IPS-11a (cell line): ENCODE data around the gene CTNNBL1.

Experiments
- H3K4me3 ChIP-seq: one replicate; pipeline ENCODE4 v1.5.1; 2013; ENCODE audit warnings: low read depth, low read length, control low read depth

The CTNNBL1 gene

GRCh38 chr20:37875460-37876175 lies 181.8 kb downstream of the CTNNBL1 start:
- H3K4me3 ChIP-seq: no peak overlapping the region

DNA sequence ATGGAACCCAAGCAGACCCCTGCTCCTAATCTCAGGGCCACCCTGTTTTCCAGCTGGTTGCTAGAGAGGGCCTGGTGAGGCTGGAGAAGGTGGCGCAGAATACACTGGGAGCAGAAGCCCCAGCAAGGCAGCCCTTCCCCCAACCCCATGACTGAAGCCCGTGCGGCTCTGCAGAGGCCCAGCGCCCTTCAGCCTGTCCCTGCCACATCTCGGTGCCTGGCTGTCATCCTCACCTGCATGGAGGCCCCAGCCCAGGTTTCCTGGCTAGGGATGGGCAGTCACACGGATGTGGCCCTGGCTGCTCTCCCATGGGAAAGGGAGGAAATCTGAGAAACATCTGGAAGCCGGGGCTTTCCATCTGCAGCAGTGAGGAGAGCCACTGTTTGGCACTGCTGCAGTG lies 183.0 kb downstream of the CTNNBL1 start:
- H3K4me3 ChIP-seq: no peak overlapping the region

DNA sequence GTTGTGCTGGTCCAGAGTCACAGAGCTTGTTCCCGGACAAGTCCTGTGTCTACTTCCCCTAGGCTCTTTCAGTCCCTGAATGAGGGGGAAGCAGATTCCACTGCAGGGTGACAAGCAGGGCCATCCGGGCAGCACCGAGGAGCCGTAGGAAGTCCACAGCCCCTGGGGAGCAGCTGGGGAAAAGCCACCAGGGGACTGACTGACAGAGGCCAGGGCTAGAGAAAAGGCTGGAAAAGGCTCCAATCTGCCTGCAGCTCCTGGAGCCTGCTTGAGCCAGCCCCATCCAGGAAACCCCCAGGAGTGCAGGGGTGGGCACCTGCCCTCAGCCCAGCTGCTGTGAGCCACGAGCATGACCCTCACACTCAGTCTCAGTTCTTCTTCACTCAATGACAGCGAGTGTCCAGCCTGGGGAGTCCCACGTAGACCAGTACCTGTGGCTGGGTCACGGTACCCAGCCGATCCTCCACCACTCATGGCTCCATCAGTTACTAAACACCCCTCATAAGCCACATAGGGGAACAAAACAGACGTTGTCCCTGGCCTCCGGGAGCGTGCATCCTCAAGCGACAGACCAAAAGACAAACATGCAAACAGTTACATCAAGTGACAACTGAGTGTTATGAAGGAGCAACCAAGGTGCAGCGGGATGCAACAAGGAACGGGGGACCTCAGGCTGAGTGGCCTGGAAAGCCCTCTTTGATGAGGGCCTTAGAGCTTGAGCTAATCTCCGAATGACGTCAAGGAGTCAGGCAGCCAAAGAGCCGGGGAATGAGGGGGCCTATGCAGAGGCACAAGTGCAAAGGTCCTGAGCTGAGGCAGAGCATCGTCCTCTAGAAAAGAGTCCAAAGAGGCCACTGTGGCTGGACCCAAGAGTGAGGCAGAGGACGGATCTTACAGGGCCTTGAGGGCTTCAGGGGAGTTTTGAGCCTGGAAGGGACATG lies 184.3 kb downstream of the CTNNBL1 start:
- no peak overlapping the region for H3K4me3 ChIP-seq

- H3K4me3 ChIP-seq: no peak overlapping the region
These were observed 185.2 kb downstream of the CTNNBL1 start for GRCh38 chr20:37878835-37879599.

- H3K4me3 ChIP-seq: no peak overlapping the region
These were observed 186.0 kb downstream of the CTNNBL1 start for GRCh38 chr20:37879843-37880242.

GRCh38 chr20:37880726-37881591 lies 187.1 kb downstream of the CTNNBL1 start:
- no peak overlapping the region for H3K4me3 ChIP-seq

GRCh38 chr20:37881601-37882343 lies 187.9 kb downstream of the CTNNBL1 start:
- no peak overlapping the region for H3K4me3 ChIP-seq

DNA sequence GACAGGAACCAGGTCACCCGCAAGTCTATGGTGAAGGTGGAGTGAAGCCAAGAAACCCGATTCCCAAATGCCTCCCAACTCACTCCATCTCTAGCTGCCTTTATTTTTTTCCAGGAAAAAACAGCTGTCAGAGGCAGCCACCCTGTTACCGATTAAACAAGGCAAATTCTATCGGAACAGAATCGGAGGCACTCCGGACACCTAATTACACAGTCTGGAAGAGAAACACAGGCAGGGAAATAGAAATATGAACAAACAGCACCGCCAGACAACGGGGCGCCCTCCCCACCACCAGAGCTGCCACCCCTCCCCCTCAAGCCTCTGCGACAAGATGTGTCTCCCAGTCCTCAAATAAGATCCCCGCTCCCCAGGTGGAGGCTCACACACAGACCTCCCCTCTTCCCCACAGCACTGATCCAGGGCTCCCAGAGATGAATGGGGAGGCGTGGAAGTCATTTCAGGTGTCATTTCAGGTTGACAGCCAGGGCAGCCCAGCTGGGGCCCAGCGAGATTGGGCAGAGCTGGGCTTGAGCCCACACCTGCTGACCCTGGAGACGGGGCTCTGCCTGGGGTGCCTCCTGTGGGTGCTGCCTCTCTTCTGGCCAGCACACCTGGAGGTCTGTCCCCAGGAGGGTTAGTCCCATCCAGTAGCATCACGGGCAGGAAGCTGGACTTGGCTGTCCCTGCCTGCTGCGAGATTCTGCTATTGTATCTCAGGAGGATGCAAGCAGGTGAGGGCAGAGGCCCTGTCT lies 189.3 kb downstream of the CTNNBL1 start:
- no peak overlapping the region for H3K4me3 ChIP-seq

DNA sequence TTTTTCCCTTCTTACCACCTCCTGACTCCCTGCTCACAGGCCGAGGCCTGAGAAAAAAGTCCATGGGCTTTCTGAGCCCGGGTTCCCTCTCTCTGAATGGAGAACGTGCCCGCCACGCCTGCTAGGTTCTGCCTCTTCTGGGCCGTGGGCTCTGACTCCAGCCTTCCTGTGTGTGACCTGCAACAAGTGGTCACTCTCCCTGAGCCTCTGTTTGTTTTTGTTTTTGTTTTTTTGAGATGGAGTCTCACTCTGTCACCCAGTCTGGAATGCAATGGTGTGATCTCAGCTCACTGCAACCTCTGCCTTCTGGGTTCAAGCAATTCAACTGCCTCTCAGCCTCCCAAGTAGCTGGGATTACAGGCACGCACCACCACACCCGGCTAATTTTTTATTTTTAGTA lies 191.2 kb downstream of the CTNNBL1 start:
- no peak overlapping the region for H3K4me3 ChIP-seq

- H3K4me3 ChIP-seq: no peak overlapping the region
These were observed 192.0 kb downstream of the CTNNBL1 start for GRCh38 chr20:37885593-37886503.

GRCh38 chr20:37886851-37887297 lies 193.0 kb downstream of the CTNNBL1 start:
- H3K4me3 ChIP-seq: no peak overlapping the region

- no peak overlapping the region for H3K4me3 ChIP-seq
These were observed 194.8 kb downstream of the CTNNBL1 start for GRCh38 chr20:37888641-37889040.

DNA sequence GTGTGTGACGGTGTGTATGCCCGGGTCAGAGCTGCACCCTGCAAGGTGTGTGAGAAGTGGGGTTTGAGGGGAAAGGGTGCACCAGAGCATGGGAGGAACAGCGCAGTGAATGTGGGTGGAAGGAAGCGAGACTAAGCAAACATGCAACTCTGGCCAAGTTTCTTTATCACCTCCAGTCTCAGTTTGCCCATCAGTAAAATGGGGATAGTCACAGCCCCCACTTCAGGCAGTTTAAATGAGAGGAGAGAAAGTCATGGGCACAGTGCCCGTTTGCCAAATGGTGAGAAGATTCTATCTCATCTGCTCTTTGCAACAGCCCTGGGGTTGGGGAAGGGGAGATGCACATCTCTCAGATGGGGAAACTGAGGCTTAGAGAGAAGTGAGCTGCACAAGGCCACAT lies 196.3 kb downstream of the CTNNBL1 start:
- no peak overlapping the region for H3K4me3 ChIP-seq

GRCh38 chr20:37890643-37891042 lies 196.8 kb downstream of the CTNNBL1 start:
- H3K4me3 ChIP-seq: no peak overlapping the region

DNA sequence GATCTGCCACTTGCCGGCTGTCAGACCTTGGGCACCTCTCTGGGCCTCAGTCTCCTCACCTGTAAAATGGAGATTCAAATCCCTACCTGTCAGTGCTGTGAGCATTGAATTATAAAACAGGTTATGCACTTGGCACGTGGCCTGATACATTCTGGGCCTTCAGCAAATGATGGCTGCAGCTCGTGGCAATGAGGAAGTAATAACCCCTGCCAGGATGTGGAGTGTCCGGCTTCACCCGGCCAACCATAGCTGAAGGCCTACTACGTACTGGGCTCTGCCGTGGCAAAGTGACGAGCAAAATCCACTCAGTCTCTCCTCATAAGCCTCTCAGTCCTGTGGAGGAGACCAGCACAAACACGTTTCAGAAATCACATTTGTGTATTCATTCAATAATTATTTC lies 198.2 kb downstream of the CTNNBL1 start:
- H3K4me3 ChIP-seq: no peak overlapping the region

DNA sequence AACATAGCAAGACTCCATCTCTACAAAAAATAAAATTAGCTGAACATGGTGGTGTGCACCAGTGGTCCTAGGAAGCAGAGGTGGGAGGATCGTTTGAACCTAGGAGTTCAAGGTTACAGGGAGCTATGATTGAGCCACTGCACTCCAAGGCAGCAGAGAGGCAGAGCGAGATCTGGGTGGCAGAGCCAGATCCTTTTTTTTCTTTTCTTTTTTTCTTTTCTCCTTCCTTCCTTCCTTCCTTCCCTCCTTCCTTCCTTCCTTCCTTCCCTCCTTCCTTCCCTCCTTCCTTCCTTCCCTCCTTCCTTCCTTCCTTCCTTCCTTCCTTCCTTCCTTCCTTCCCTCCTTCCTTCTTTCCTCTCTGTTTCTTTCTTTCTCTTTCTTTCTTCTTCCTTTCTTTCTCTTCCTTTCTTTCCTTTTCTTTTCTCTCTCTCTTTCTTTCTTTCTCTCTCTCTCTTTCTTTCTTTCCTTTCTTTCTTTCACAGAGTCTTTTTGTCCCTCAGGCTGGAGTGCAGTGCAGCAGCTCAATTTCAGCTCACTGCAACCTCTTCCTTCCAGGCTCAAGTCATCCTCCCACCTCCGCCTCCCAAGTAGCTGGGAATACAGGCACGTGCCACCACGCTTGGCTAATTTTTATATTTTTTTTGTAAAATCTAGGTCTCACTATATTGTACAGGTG lies 199.9 kb downstream of the CTNNBL1 start:
- no peak overlapping the region for H3K4me3 ChIP-seq

- H3K4me3 ChIP-seq: no peak overlapping the region
These were observed 200.6 kb downstream of the CTNNBL1 start for GRCh38 chr20:37894454-37894853.
